Neural cell (in vitro differentiated cells): Measurements from ENCODE around the gene LRRC38. TPM values are rescaled to one million over a fixed set of nuclear protein-coding genes. Genes with fewer than 3 reads are reported as not detected.

ENCODE experiments used
- H2AFZ ChIP-seq: fragments of 200-600, 300-800 bp; sonication (generic), shearing (Covaris generic); 2 replicates; pipeline ENCODE4 v1.6.0; 2014; ENCODE audit warnings: low read depth, mild to moderate bottlenecking, antibody characterized with exemption, low read length, moderate library complexity
- H3F3A ChIP-seq: fragments of 200-600 bp; shearing (Covaris generic); 2 replicates; pipeline ENCODE4 v1.6.1; 2016; ENCODE audit warnings: mild to moderate bottlenecking, moderate library complexity, mixed read lengths, antibody characterized with exemption, low read length; ENCODE audit not compliant: insufficient read depth, poor library complexity, severe bottlenecking
- H3K27ac ChIP-seq: fragments of 200-600, 300-800 bp; sonication (generic), shearing (Covaris generic); 2 replicates; pipeline ENCODE4 v1.5.1; 2014; ENCODE audit warnings: mild to moderate bottlenecking, low read length, moderate library complexity
- H3K27me3 ChIP-seq: fragments of 300-800, 200-600 bp; sonication (generic), shearing (Covaris generic); 2 replicates; pipeline ENCODE4 v1.6.0; 2014; ENCODE audit warnings: mild to moderate bottlenecking, low read depth, low read length, moderate library complexity; ENCODE audit not compliant: insufficient read depth
- H3K36me3 ChIP-seq: fragments of 300-800, 200-600 bp; sonication (generic), shearing (Covaris generic); 2 replicates; pipeline ENCODE4 v1.5.1; 2014; ENCODE audit warnings: mild to moderate bottlenecking, antibody characterized with exemption, low read length, moderate library complexity; ENCODE audit not compliant: insufficient read depth
- H3K4me2 ChIP-seq: fragments of 300-800, 200-600 bp; sonication (generic), shearing (Covaris generic); 2 replicates; pipeline ENCODE4 v1.6.0; 2014; ENCODE audit warnings: mild to moderate bottlenecking, low read length
- H3K4me3 ChIP-seq: fragments of 300-800, 200-600 bp; sonication (generic), shearing (Covaris generic); 2 replicates; pipeline ENCODE4 v1.5.1; 2014; ENCODE audit warnings: mild to moderate bottlenecking, low read length, moderate library complexity
- H3K79me2 ChIP-seq: fragments of 200-600 bp; shearing (Covaris generic); replicated peaks from 2 replicates; pipeline ENCODE4 v1.6.0; 2014; ENCODE audit warnings: mild to moderate bottlenecking, low read length, moderate library complexity; ENCODE audit not compliant: insufficient read depth
- H3K9ac ChIP-seq: fragments of 300-800, 200-600 bp; sonication (generic), shearing (Covaris generic); 2 replicates; pipeline ENCODE4 v1.6.1; 2016; ENCODE audit warnings: mild to moderate bottlenecking, low read length, mixed read lengths
- H3K9me2 ChIP-seq: fragments of 200-600 bp; shearing (Covaris generic); 2 replicates; pipeline ENCODE4 v1.6.1; 2016; ENCODE audit warnings: mild to moderate bottlenecking, low read length, mixed read lengths; ENCODE audit not compliant: insufficient read depth
- H3K9me3 ChIP-seq: fragments of 200-600, 300-800 bp; sonication (generic), shearing (Covaris generic); 2 replicates; pipeline ENCODE4 v1.6.1; 2016; ENCODE audit warnings: mild to moderate bottlenecking, mixed run types, low read length, moderate library complexity, mixed read lengths
- H4K20me1 ChIP-seq: fragments of 200-600 bp; shearing (Covaris generic); 2 replicates; pipeline ENCODE4 v1.6.1; 2016; ENCODE audit warnings: mild to moderate bottlenecking, mixed run types; ENCODE audit not compliant: insufficient read depth
- CTCF ChIP-seq: fragments of 450-650 bp; IDR thresholded peaks from 2 replicates; pipeline ENCODE4 v1.5.1; 2014; ENCODE audit warnings: antibody characterized with exemption, mild to moderate bottlenecking, moderate library complexity; ENCODE audit not compliant: poor library complexity, severe bottlenecking
- EP300 ChIP-seq: fragments of 450-650 bp; conservative IDR thresholded peaks from 2 replicates; pipeline ENCODE4 v1.6.1; 2014; ENCODE audit warnings: antibody characterized with exemption, mild to moderate bottlenecking, moderate library complexity; ENCODE audit not compliant: poor library complexity, severe bottlenecking
- EZH2 ChIP-seq: fragments of 200-600, 300-800 bp; shearing (Covaris generic), sonication (generic); IDR thresholded peaks from 2 replicates; pipeline ENCODE4 v1.6.1; 2014; ENCODE audit warnings: antibody characterized with exemption, low read length, borderline replicate concordance, mild to moderate bottlenecking; ENCODE audit not compliant: insufficient read depth, poor library complexity, severe bottlenecking
- MXI1 ChIP-seq: fragments of 450-650 bp; conservative IDR thresholded peaks from 2 replicates; pipeline ENCODE4 v1.6.1; 2014; ENCODE audit warnings: antibody characterized with exemption, mild to moderate bottlenecking; ENCODE audit not compliant: poor library complexity, severe bottlenecking
- POLR2AphosphoS5 ChIP-seq: IDR thresholded peaks from 2 replicates; pipeline ENCODE4 v1.6.1; 2012
- RAD21 ChIP-seq: fragments of 450-650 bp; conservative IDR thresholded peaks from 2 replicates; pipeline ENCODE4 v1.6.1; 2014; ENCODE audit warnings: antibody characterized with exemption, mild to moderate bottlenecking, moderate library complexity
- REST ChIP-seq: IDR thresholded peaks from 2 replicates; pipeline ENCODE4 v1.6.1; 2012; ENCODE audit warnings: borderline replicate concordance
- SMC3 ChIP-seq: fragments of 450-650 bp; conservative IDR thresholded peaks from 2 replicates; pipeline ENCODE4 v1.6.1; 2014; ENCODE audit warnings: antibody characterized with exemption, mild to moderate bottlenecking, moderate library complexity; ENCODE audit not compliant: poor library complexity
- TAF1 ChIP-seq: IDR thresholded peaks from 2 replicates; pipeline ENCODE4 v1.6.1; 2012; ENCODE audit warnings: low read depth
- polyA plus RNA-seq: library from polyadenylated mRNA; depleted of rRNA; stranded (reverse); fragments of >200 nt; gene quantifications from 2 replicates; pipeline ENCODE4 v1.2.3, GENCODE V29; 2014

LRRC38 gene
- polyA plus RNA-seq, 1 donor from 2014 or later, result not detected

- Histone ChIP-seq H3K4me3 (no peak overlapping the region), H4K20me1 (no peaks in the 10 kb centered on the region)
Observed at GRCh38 chr1:13465515-13465914, 48.3 kb downstream of the LRRC38 start.

GRCh38 chr1:13462682-13463081 lies 51.1 kb downstream of the LRRC38 start:
- no peaks in the 10 kb centered on the region for H3K79me2 ChIP-seq
- H3K27ac ChIP-seq, result no peak overlapping the region
- no peaks in the 10 kb centered on the region for H3F3A ChIP-seq
- no peak overlapping the region for H2AFZ ChIP-seq
- H3K4me3 ChIP-seq, result no peak overlapping the region
- no peaks in the 10 kb centered on the region for H3K36me3 ChIP-seq
- no peak overlapping the region for H3K9ac ChIP-seq
- H3K4me2 ChIP-seq, result no peak overlapping the region
- H4K20me1 ChIP-seq, result no peaks in the 10 kb centered on the region
- H3K9me2 ChIP-seq, result no peaks in the 10 kb centered on the region
- no peaks in the 10 kb centered on the region for H3K9me3 ChIP-seq
- no peaks in the 10 kb centered on the region for H3K27me3 ChIP-seq
- TF ChIP-seq SMC3 (no peak), EZH2 (no peak), TAF1 (no peak), CTCF (no peak), POLR2AphosphoS5 (no peak), EP300 (no peak), MXI1 (no peak)

More at GRCh38 chr1:13465515-13465914, 48.3 kb downstream of the LRRC38 start:
- H3K36me3 ChIP-seq, result no peaks in the 10 kb centered on the region
- H3K9ac ChIP-seq, result no peak overlapping the region
- H3K9me3 ChIP-seq, result no peaks in the 10 kb centered on the region
- H3F3A ChIP-seq, result no peaks in the 10 kb centered on the region
- H3K4me2 ChIP-seq, result no peak overlapping the region
- no peaks in the 10 kb centered on the region for H3K27me3 ChIP-seq
- TF ChIP-seq POLR2AphosphoS5 (no peak), EZH2 (no peak), TAF1 (no peak), SMC3 (no peak), REST (no peak), EP300 (no peak), RAD21 (no peak), MXI1 (no peak), CTCF (no peak)
- no peak overlapping the region for H2AFZ ChIP-seq
- H3K9me2 ChIP-seq, result no peaks in the 10 kb centered on the region
- no peak overlapping the region for H3K27ac ChIP-seq
- H3K79me2 ChIP-seq, result no peaks in the 10 kb centered on the region
